ENCODE data around the gene SLC35F6.

The SLC35F6 gene

DNA sequence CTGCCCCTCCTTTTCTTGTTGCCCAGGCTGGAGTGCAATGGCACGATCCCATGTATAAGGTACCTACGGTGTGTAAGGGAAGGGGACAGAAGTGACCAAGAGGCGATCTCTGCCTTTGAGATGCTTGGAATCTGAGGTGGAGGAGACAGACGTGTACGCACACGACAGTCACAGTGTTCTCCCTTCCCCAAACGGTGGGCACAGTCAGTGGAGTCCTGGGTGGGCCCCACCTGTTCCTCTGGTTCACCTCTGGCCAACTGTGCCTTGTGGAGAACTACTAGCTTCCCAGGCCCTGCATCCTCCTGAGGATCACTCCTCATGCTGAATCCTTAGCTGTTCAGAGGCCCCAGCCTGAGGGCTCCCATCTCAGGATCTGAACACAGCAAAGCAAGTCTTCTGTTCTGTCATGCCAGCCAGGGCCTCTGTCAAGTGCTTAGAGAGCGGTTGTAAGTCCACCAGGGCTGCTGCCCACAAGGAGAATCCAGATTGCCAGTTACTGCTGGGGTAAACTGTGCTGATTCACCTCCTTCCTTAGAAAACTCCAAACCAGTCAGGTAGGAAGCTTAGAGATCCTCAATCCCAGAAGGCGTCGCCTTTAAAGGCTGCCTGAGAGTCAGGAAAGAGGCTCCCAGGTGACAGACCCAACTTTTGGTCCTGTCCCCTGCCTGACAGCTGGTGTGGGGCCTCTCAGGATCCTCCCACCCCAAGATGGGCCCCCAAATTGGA lies 1.6 kb downstream of the SLC35F6 start:
- DNase-seq (ENCODE audit: low read depth), result no peak
- peak overlapping the region; percentile 93 for H3K4me3 ChIP-seq (ENCODE audit: low read depth, low read length)
- TF ChIP-seq, protein P1, sequence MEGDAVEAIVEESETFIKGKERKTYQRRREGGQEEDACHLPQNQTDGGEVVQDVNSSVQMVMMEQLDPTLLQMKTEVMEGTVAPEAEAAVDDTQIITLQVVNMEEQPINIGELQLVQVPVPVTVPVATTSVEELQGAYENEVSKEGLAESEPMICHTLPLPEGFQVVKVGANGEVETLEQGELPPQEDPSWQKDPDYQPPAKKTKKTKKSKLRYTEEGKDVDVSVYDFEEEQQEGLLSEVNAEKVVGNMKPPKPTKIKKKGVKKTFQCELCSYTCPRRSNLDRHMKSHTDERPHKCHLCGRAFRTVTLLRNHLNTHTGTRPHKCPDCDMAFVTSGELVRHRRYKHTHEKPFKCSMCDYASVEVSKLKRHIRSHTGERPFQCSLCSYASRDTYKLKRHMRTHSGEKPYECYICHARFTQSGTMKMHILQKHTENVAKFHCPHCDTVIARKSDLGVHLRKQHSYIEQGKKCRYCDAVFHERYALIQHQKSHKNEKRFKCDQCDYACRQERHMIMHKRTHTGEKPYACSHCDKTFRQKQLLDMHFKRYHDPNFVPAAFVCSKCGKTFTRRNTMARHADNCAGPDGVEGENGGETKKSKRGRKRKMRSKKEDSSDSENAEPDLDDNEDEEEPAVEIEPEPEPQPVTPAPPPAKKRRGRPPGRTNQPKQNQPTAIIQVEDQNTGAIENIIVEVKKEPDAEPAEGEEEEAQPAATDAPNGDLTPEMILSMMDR (IDR thresholded peaks at IDR 0.05; ENCODE audit: control insufficient read depth, extremely low read depth, insufficient read depth), result no peak

DNA sequence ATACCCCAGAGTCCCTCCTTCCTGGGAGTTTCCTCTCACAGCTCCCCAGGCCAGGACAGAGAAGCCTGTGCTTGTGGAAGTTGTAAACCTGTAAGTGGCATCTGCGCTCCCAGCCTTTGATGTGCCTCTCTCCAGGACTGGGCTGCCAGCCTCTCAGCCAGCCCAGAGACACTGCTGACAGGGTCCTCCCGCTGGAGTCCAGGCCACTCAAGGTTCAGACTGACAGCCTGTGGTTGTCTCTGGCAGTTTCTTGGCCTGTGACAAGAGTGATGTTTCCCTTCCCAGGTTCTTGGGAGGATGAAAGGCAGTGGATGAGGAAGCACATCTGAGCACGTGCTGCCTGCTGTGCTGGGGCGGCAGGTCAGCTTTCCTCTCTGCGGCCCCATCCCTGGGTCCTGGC lies 3.0 kb downstream of the SLC35F6 start:
- H3K4me3 ChIP-seq (ENCODE audit: low read depth, low read length), result no peak overlapping the region
- TF ChIP-seq, protein P1 (IDR thresholded peaks at IDR 0.05; ENCODE audit: control insufficient read depth, extremely low read depth, insufficient read depth), result no peak
- no peak for DNase-seq (ENCODE audit: low read depth)

DNA sequence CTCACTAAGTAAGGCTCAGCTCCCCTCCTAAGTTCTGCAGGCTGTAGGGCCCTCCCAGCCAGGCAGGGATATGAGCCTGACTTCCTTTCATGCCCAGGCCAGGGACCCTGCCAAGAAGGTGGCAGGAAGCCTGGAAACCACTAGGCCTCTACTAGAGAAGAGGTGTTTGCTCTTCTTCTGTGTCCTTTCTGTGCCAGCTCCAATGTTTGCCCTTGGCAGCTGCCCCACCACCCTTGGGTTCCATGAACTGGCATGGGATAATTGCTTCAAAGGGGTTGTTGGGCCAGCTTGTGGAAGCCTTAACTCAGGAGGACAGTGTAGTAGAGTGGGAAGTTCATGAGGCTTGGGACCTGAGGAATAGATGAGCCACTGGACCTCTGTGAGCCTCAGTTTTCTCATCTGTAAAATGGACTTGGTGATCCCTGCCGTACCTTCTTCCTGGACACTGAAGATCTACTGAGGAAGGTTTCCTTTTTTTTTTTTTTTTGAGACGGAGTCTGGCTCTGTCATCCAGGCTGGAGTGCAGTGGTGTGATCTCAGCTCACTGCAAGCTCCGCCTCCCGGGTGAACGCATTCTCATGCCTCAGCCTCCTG lies 3.9 kb downstream of the SLC35F6 start:
- TF ChIP-seq, protein P1 (IDR thresholded peaks at IDR 0.05; ENCODE audit: control insufficient read depth, extremely low read depth, insufficient read depth), result no peak
- no peak overlapping the region for H3K4me3 ChIP-seq (ENCODE audit: low read depth, low read length)
- peak; percentile 75 for DNase-seq (ENCODE audit: low read depth)

DNA sequence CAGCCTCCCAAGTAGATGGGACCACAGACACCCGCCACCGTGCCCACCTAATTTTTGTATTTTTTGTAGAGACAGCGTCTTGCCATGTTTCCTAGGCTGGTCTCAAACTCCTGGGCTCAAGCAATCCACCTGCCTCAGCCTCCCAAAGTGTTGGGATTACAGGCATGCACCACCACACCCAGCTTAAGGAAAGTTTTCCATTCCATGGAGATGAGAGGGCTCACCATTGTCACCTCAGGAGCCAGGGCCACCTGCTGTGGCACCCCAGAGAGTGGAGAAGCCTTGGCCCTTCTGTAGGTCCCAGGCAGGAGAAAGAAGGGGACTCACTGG lies 4.6 kb downstream of the SLC35F6 start:
- no peak overlapping the region for H3K4me3 ChIP-seq (ENCODE audit: low read depth, low read length)
- no peak for DNase-seq (ENCODE audit: low read depth)
- TF ChIP-seq, protein P1 (IDR thresholded peaks at IDR 0.05; ENCODE audit: control insufficient read depth, extremely low read depth, insufficient read depth), result no peak

DNA sequence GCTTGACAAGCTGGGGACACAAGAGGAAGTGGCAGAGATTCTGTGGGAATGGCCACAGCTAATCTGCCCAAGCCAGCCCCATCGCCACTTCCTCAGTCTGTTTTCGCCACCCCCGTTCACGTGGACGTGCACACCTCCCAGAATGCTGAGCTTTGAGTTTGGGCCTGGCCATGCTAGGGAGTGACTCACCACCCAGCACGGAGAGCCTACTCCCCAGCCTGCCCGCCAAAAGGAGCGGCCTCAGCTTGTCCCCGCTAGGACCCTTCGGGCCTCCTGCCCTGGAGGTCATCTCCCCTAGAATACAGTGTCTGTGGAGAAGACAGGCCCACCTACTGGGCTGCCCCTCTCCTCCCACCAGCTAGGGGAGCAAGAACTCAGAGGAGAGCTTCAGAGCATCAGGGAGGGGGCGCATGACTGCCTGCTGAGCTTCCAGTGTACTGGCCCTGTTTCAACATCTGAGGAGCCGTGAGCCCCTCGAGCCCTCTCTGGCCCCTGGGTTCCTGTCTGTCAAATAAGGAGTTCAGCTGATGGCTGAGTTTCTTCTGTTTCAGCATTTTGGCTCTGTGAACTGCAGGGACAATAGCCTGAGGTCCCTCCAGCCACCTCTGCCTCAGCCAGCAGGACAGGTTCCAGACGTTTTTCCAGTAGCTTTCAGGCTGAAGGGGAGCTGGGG lies 5.1 kb downstream of the SLC35F6 start:
- DNase-seq (ENCODE audit: low read depth), result no peak
- TF ChIP-seq, protein P1 (IDR thresholded peaks at IDR 0.05; ENCODE audit: control insufficient read depth, extremely low read depth, insufficient read depth), result no peak
- no peak overlapping the region for H3K4me3 ChIP-seq (ENCODE audit: low read depth, low read length)

DNA sequence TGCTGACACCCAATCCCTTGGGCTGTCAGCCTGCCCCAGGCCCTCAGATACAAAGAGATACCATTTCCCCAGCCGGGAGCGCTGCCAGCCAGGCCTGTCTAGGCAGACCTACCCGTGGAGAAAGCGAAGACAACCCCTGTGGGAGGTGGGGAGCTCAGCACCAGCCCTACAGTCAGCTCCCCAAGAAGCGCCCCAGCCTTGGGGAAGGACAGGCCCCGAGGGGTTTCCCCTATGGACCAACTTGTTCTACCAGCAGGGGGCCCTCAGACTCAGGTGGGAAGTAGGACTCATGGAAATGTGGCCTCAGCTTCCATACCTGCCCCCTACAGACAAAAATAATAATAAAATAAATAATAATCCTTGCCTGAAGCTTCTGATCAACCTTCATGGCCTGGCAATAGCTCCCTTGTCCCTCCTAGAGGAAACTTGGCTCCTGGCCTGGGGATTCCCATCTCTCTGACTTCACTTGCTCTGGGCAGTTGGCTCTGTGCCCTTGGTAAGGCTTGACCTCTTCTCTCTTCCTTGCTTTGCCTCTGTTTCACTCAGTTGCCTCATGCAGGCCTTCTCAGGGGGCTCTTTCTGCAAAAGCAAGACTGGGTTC lies 7.0 kb downstream of the SLC35F6 start:
- TF ChIP-seq, protein P1 (IDR thresholded peaks at IDR 0.05; ENCODE audit: control insufficient read depth, extremely low read depth, insufficient read depth), result no peak
- no peak overlapping the region for H3K4me3 ChIP-seq (ENCODE audit: low read depth, low read length)
- DNase-seq (ENCODE audit: low read depth), result peak; percentile 56

All from LNCaP clone FGC (cell line).